LNCAP (cell line): ENCODE measurements around the gene CDH4.

ENCODE experiments used
- CTCF ChIP-seq: fragments of 450-650 bp; IDR thresholded peaks from 2 replicates; pipeline ENCODE4 v1.5.1; 2017; ENCODE audit warnings: mild to moderate bottlenecking

Gene CDH4

GRCh38 chr20:61464307-61465303 lies 212.5 kb downstream of the CDH4 start:
- TF ChIP-seq CTCF = no peak

- no peak for TF ChIP-seq CTCF
Observed at GRCh38 chr20:61475729-61476128, 223.7 kb downstream of the CDH4 start.

- TF ChIP-seq CTCF = no peak
Observed at GRCh38 chr20:61476956-61477355, 224.9 kb downstream of the CDH4 start.

GRCh38 chr20:61477451-61477861 lies 225.4 kb downstream of the CDH4 start:
- TF ChIP-seq CTCF = no peak

- no peak for TF ChIP-seq CTCF
Observed at GRCh38 chr20:61478094-61478493, 226.0 kb downstream of the CDH4 start.

GRCh38 chr20:61478611-61479305 lies 226.7 kb downstream of the CDH4 start:
- no peak for TF ChIP-seq CTCF

GRCh38 chr20:61480158-61480825 lies 228.2 kb downstream of the CDH4 start:
- TF ChIP-seq CTCF = no peak
